DND-41 (cell line): Measurements from ENCODE around the gene PRSS57.
"Not testable (repeated sequence)": the region's sequence is repeated elsewhere in the genome, so short reads cannot be mapped to it uniquely, and the experiment has no call there.

Experiments
- CTCF ChIP-seq: IDR thresholded peaks from 2 replicates; pipeline ENCODE4 v1.5.1; 2012; ENCODE audit warnings: borderline replicate concordance, low read length, moderate library complexity, mild to moderate bottlenecking; ENCODE audit not compliant: poor library complexity, severe bottlenecking; ENCODE audit errors: extremely low read depth
- EZH2 ChIP-seq: IDR thresholded peaks from 3 replicates; pipeline ENCODE4 v1.6.1; 2012; ENCODE audit warnings: borderline replicate concordance, low read depth, mild to moderate bottlenecking, moderate library complexity, low read length, inconsistent platforms; ENCODE audit not compliant: severe bottlenecking

GRCh38 chr19:666985-667573, 28.2 kb downstream of the PRSS57 start:
- not testable (repeated sequence) for TF ChIP-seq EZH2, CTCF
